Choroid plexus epithelial cell (primary cell): Measurements from ENCODE around the gene GASK1B.

ENCODE experiments used
- DNase-seq: peaks from one replicate; pipeline ENCODE4 v3.0.0-alpha.2; 2010; ENCODE audit warnings: low read depth
- H3K4me3 ChIP-seq: 2 replicates; pipeline ENCODE4 v1.5.1; 2011; ENCODE audit warnings: low read depth, mild to moderate bottlenecking, control low read depth, low read length, moderate library complexity
- TF ChIP-seq, protein P1 (sequence below): conservative IDR thresholded peaks from 2 replicates; pipeline ENCODE4 v1.5.1; 2011; ENCODE audit warnings: low read depth, mild to moderate bottlenecking, control low read depth, inconsistent platforms, low read length, moderate library complexity

GASK1B gene

DNA sequence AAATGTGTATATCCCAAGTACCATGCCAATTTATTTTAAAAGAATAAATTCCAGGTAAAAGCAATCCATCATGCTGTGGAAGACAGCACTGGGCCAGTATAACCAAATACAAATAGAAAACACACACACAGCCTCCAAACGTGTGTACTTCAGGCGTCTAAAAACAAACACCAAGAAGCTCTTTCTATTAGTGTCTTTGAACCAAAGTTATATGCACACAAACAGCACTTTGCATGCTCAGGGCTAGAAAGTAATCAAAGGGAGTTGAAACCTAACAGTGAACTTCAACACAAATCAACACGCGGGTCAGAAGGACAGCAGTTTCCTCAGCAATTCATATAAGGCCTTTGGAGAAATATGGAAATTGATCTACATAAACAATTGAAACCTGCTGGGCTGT is 15.4 kb downstream of the GASK1B start:
- no peak overlapping the region for H3K4me3 ChIP-seq
- TF ChIP-seq, protein P1, sequence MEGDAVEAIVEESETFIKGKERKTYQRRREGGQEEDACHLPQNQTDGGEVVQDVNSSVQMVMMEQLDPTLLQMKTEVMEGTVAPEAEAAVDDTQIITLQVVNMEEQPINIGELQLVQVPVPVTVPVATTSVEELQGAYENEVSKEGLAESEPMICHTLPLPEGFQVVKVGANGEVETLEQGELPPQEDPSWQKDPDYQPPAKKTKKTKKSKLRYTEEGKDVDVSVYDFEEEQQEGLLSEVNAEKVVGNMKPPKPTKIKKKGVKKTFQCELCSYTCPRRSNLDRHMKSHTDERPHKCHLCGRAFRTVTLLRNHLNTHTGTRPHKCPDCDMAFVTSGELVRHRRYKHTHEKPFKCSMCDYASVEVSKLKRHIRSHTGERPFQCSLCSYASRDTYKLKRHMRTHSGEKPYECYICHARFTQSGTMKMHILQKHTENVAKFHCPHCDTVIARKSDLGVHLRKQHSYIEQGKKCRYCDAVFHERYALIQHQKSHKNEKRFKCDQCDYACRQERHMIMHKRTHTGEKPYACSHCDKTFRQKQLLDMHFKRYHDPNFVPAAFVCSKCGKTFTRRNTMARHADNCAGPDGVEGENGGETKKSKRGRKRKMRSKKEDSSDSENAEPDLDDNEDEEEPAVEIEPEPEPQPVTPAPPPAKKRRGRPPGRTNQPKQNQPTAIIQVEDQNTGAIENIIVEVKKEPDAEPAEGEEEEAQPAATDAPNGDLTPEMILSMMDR, result no peak
- no peak for DNase-seq

DNA sequence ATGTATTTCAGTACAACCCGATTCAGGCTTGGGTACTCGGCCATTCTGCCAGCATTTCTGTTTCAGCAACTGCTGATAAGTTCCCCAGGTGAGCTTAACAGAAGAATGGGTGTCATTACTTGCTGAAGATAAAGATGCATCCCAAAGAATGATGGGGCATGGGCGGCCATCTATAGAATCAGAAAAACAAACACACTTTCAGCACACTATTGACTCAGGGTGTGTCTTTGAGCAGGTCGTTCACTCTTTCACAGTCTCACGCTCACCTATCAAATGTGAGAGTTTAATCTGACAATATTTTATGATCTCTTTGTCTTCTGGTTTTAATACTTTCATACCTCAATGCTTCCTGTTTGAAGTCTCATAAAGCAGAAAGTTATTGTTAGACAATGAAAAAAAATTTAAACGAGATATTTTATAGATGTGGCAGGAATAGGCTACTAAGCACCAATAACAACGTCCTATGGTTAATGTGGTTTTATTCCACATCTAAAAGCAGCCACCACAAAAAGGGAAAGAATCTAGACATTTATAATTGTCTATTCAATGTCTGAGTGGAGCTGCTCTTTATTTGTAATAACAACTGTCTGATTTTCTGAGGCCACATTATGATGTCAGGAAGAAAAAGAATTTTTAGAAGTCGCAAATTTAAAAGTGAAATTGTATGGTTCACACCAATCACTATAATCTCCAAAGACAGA is 17.0 kb downstream of the GASK1B start:
- DNase-seq, result no peak
- no peak overlapping the region for H3K4me3 ChIP-seq
- TF ChIP-seq, protein P1, result no peak

DNA sequence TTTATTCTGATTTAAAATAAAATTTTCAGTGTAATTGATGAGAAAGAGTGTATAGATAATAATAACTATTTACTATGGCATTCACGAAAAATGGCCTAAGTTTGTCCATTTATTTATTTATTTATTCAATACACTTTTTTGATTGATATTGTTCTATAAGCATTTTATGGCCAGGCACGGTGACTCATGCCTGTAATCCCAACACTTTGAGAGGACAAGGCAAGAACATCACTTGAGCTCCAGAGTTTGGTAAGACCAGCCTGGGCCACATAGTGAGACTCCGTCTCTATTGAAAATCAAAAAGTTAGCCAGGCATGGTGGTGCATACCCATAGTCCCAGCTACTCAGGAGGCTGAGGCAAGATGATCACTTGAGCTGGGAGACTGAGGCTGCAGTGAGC is 25.7 kb downstream of the GASK1B start:
- H3K4me3 ChIP-seq, result no peak overlapping the region
- TF ChIP-seq, protein P1, result no peak
- no peak for DNase-seq

DNA sequence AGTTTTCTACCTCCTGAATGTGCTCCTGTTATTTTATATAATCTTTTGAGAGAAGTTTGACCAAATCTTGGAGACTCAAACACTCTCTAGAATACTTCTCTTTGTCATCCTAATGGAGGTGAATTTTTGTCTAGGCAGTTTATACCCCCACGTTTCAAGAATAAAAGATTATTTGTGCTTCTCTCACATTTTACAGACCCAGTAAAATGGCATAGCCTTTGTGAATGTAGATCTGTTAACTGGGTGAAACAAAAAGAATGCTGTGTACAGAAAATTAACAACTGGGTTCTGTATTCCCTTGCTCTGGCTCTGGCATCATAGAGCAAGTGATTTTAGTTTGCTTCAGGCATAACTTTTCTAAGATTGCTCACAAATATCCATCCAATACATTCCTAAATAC is 26.1 kb downstream of the GASK1B start:
- no peak for DNase-seq
- no peak overlapping the region for H3K4me3 ChIP-seq
- TF ChIP-seq, protein P1, result no peak

DNA sequence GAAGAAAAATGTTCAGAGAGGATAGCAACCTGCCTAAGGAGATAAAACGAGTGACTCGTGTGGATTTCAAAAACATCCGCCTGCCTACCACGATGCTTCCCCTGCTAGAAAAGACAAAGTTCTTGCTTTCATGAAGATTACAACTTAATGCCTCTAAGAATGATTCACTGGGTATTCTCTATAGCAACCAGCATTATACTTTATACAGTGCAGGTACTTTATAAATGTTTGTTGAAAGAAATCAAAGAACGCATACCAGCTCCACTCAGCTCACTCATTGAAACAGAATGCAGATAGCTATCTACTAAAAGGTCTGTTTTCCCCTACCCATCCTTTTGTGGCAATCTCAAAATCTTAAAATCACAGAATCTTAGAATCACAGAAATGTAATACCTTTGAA is 33.7 kb downstream of the GASK1B start:
- H3K4me3 ChIP-seq, result no peak overlapping the region
- TF ChIP-seq, protein P1, result no peak
- no peak for DNase-seq

DNA sequence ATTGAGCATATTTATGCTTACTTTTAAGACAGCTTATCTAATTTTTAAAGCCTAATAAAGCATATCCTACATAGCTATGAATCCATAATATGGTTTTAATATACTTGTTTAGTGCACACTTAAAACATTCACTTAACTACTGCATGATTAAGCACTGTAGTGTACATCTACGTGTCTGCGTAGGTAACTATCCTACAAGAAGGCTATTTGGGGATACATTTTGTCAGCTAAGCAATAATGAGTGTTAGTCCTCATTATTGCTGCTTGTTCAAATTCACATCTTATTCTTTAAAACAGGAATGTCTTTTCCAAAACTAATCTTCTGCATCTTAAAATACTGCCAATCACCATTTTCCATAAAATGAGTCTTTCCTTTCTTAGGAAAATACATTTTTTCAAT is 38.6 kb downstream of the GASK1B start:
- no peak overlapping the region for H3K4me3 ChIP-seq
- TF ChIP-seq, protein P1, result no peak

DNA sequence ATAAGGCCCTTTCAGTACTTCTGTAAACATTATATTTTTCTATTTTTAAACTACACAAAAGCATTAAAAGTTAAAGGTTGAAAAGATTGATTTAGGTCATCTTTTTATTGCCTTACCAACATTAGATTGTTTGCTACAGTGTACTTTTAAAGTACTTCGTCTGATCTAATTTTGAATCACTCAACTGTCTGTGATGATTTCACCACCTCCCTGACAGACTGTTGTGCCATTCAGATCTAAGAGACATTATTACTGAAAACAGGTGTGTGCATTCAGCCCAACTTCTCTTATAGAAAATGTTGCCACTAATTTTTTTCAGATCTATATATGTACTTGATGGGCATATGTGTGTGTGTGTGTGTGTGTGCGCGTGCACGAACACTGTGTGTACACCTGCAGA is 39.3 kb downstream of the GASK1B start:
- TF ChIP-seq, protein P1, result no peak
- no peak for DNase-seq
- H3K4me3 ChIP-seq, result no peak overlapping the region

More for the DNA sequence above, 38.6 kb downstream of the GASK1B start:
- DNase-seq, result no peak
